HEK293 (cell line): ENCODE data around the gene ASTN2.

Experiments
- CTCF ChIA-PET: fragments of 350-600 bp; formaldehyde crosslinking; extraction: SDS; loops from one replicate; lab custom pipeline; 2021; ENCODE audit warnings: antibody characterized with exemption; lab: Yijun Ruan, JAX
- POLR2A ChIA-PET: fragments of 300-600 bp; formaldehyde crosslinking; extraction: SDS; loops from one replicate; lab custom pipeline; 2020; ENCODE audit warnings: antibody characterized with exemption, inconsistent platforms; lab: Yijun Ruan, JAX
- H3K27ac ChIP-seq: fragments of 200-500 bp; sonication (Bioruptor generic); 2 replicates; pipeline ENCODE4 v1.5.1; 2014; ENCODE audit warnings: low read depth, low read length, control low read depth, inconsistent platforms; ENCODE audit errors: extremely low read depth
- H3K36me3 ChIP-seq, 2 experiments: fragments of 200-500 bp in 1 of 2; sonication (Bioruptor generic) in 1 of 2; 1 replicate in 1 of 2; 2 replicates in 1 of 2; pipeline ENCODE4 v1.5.1; 2014 to 2017; ENCODE audit warnings: inconsistent platforms in 2 of 2, low read length in 2 of 2; ENCODE audit not compliant: control insufficient read depth in 2 of 2, insufficient read depth in 1 of 2
- H3K4me1 ChIP-seq: fragments of 200-500 bp; sonication (Bioruptor generic); 2 replicates; pipeline ENCODE4 v1.5.1; 2014; ENCODE audit warnings: mild to moderate bottlenecking, low read length, inconsistent platforms; ENCODE audit not compliant: control insufficient read depth, insufficient read depth
- H3K4me3 ChIP-seq: 2 replicates; pipeline ENCODE4 v1.5.1; 2011; ENCODE audit warnings: low read depth, mild to moderate bottlenecking, control low read depth, low read length, moderate library complexity
- H3K9me3 ChIP-seq: fragments of 200-500 bp; sonication (Bioruptor generic); 2 replicates; pipeline ENCODE4 v1.5.1; 2014; ENCODE audit warnings: low read depth, low read length, inconsistent platforms; ENCODE audit not compliant: control insufficient read depth, insufficient read depth
- AEBP2 ChIP-seq: fragments of 450-650 bp; formaldehyde crosslinking; IDR thresholded peaks from 2 replicates; pipeline ENCODE4 v1.5.1; 2016; ENCODE audit warnings: missing biosample characterization, missing genetic modification characterization, borderline replicate concordance
- GFI1B ChIP-seq: fragments of 450-650 bp; formaldehyde crosslinking; IDR thresholded peaks from 2 replicates; pipeline ENCODE4 v1.5.1; 2016; ENCODE audit warnings: missing biosample characterization, missing genetic modification characterization
- GLIS1 ChIP-seq: fragments of 450-650 bp; formaldehyde crosslinking; IDR thresholded peaks from 2 replicates; pipeline ENCODE4 v1.5.1; 2016; ENCODE audit warnings: missing biosample characterization, missing genetic modification characterization
- HOXC10 ChIP-seq: sonication (generic); formaldehyde crosslinking; IDR thresholded peaks from 2 replicates; pipeline ENCODE4 v1.8.1; 2023; ENCODE audit warnings: mild to moderate bottlenecking, missing genetic modification reagents
- KLF17 ChIP-seq: fragments of 450-650 bp; formaldehyde crosslinking; IDR thresholded peaks from 2 replicates; pipeline ENCODE4 v1.5.1; 2016; ENCODE audit warnings: missing biosample characterization, missing genetic modification characterization
- MZF1 ChIP-seq: fragments of 450-650 bp; formaldehyde crosslinking; IDR thresholded peaks from 2 replicates; pipeline ENCODE4 v1.5.1; 2017; ENCODE audit warnings: missing biosample characterization, missing genetic modification characterization, borderline replicate concordance
- RBAK ChIP-seq: fragments of 450-650 bp; formaldehyde crosslinking; IDR thresholded peaks from 2 replicates; pipeline ENCODE4 v1.5.1; 2016; ENCODE audit warnings: missing biosample characterization, missing genetic modification characterization
- SCRT1 ChIP-seq: fragments of 450-650 bp; formaldehyde crosslinking; IDR thresholded peaks from 2 replicates; pipeline ENCODE4 v1.5.1; 2016; ENCODE audit warnings: missing biosample characterization, missing genetic modification characterization, borderline replicate concordance
- SETDB1 ChIP-seq: IDR thresholded peaks from one replicate; pipeline ENCODE4 v1.6.1; 2017; ENCODE audit warnings: mild to moderate bottlenecking, low read length, moderate library complexity, mixed read lengths; ENCODE audit not compliant: insufficient read length
- SP3 ChIP-seq: fragments of 450-650 bp; formaldehyde crosslinking; IDR thresholded peaks from 2 replicates; pipeline ENCODE4 v1.5.1; 2016; ENCODE audit warnings: missing biosample characterization, missing genetic modification characterization
- YY1 ChIP-seq: fragments of 450-650 bp; formaldehyde crosslinking; IDR thresholded peaks from 2 replicates; pipeline ENCODE4 v1.5.1; 2018; ENCODE audit warnings: missing biosample characterization, missing genetic modification characterization
- ZBTB49 ChIP-seq: fragments of 450-650 bp; formaldehyde crosslinking; IDR thresholded peaks from 2 replicates; pipeline ENCODE4 v1.5.1; 2016; ENCODE audit warnings: missing biosample characterization, missing genetic modification characterization, low read depth
- ZFHX2 ChIP-seq: fragments of 450-650 bp; formaldehyde crosslinking; conservative IDR thresholded peaks from 2 replicates; pipeline ENCODE4 v1.5.1; 2016; ENCODE audit warnings: missing biosample characterization, missing genetic modification characterization
- ZNF10 ChIP-seq: fragments of 450-650 bp; formaldehyde crosslinking; IDR thresholded peaks from 2 replicates; pipeline ENCODE4 v1.5.1; 2017; ENCODE audit warnings: missing biosample characterization, missing genetic modification characterization
- ZNF114 ChIP-seq: fragments of 450-650 bp; formaldehyde crosslinking; IDR thresholded peaks from 2 replicates; pipeline ENCODE4 v1.5.0; 2017; ENCODE audit warnings: missing biosample characterization, missing genetic modification characterization
- ZNF133 ChIP-seq: fragments of 450-650 bp; formaldehyde crosslinking; IDR thresholded peaks from 2 replicates; pipeline ENCODE4 v1.5.1; 2016; ENCODE audit warnings: missing biosample characterization, missing genetic modification characterization
- ZNF146 ChIP-seq: fragments of 450-650 bp; formaldehyde crosslinking; IDR thresholded peaks from 2 replicates; pipeline ENCODE4 v1.5.1; 2016; ENCODE audit warnings: missing biosample characterization, missing genetic modification characterization
- ZNF311 ChIP-seq: fragments of 450-650 bp; formaldehyde crosslinking; IDR thresholded peaks from 2 replicates; pipeline ENCODE4 v1.5.1; 2017; ENCODE audit warnings: missing biosample characterization, missing genetic modification characterization, borderline replicate concordance
- ZNF426 ChIP-seq: fragments of 450-650 bp; formaldehyde crosslinking; IDR thresholded peaks from 2 replicates; pipeline ENCODE4 v1.5.1; 2017; ENCODE audit warnings: missing biosample characterization, missing genetic modification characterization, mild to moderate bottlenecking, inconsistent platforms, moderate library complexity
- ZNF433 ChIP-seq: fragments of 450-650 bp; formaldehyde crosslinking; IDR thresholded peaks from 2 replicates; pipeline ENCODE4 v1.5.1; 2016; ENCODE audit warnings: missing biosample characterization, missing genetic modification characterization, low read depth
- ZNF473 ChIP-seq: fragments of 450-650 bp; formaldehyde crosslinking; IDR thresholded peaks from 2 replicates; pipeline ENCODE4 v1.5.1; 2017; ENCODE audit warnings: missing biosample characterization, missing genetic modification characterization
- ZNF529 ChIP-seq: fragments of 450-650 bp; formaldehyde crosslinking; IDR thresholded peaks from 2 replicates; pipeline ENCODE4 v1.5.1; 2017; ENCODE audit warnings: missing genetic modification characterization, missing biosample characterization; ENCODE audit not compliant: insufficient replicate concordance
- ZNF623 ChIP-seq: fragments of 450-650 bp; formaldehyde crosslinking; IDR thresholded peaks from 2 replicates; pipeline ENCODE4 v1.5.1; 2016; ENCODE audit warnings: missing biosample characterization, missing genetic modification characterization
- ZNF654 ChIP-seq: fragments of 450-650 bp; formaldehyde crosslinking; IDR thresholded peaks from 2 replicates; pipeline ENCODE4 v1.5.1; 2016; ENCODE audit warnings: low read depth, missing biosample characterization, missing genetic modification characterization
- ZNF701 ChIP-seq: fragments of 450-650 bp; formaldehyde crosslinking; IDR thresholded peaks from 2 replicates; pipeline ENCODE4 v1.5.1; 2016; ENCODE audit warnings: missing biosample characterization, missing genetic modification characterization
- ZNF837 ChIP-seq: fragments of 450-650 bp; formaldehyde crosslinking; IDR thresholded peaks from 2 replicates; pipeline ENCODE4 v1.5.1; 2016; ENCODE audit warnings: missing biosample characterization, missing genetic modification characterization

ASTN2 gene

DNA sequence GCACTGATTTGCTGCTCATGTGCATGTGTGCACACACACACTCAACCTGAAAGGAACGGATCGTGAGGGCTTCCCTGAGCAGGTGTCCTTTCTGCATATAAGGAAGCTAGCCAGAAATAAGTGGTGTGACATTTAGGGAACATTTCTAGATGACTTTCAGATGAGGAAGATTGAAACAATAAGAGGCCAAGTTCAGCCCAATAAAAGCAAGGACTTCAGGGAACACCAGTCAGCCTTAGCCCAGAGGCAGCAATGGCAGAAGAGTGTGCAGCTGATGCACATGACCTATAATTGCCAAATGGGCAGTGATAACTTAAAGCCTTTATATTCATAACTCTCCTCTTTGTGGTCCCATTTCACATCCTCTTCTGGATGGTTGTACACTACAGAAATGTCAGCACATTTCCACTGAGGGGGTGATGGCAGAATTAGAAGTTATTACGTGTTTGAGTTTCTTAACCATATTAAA is 472.2 kb downstream of the ASTN2 start:
- Histone ChIP-seq H3K4me1 (no peaks in the 10 kb centered on the region), H3K9me3 (no peaks in the 10 kb centered on the region), H3K27ac (no peak overlapping the region), H3K36me3 (no peaks in the 10 kb centered on the region), H3K4me3 (no peak overlapping the region)
- POLR2A ChIA-PET: no interaction called here
- CTCF ChIA-PET: no interaction called here
- TF ChIP-seq YY1 (tag by site-specific recombination) (no peak), SCRT1 (tag by site-specific recombination) (no peak), ZNF529 (tag by site-specific recombination) (no peak), GFI1B (tag by site-specific recombination) (no peak), RBAK (tag by site-specific recombination) (no peak), ZNF473 (tag by site-specific recombination) (no peak), ZNF114 (tag by site-specific recombination) (no peak), ZNF701 (no peak), ZNF433 (tag by site-specific recombination) (no peak), ZNF426 (no peak), ZNF133 (tag by site-specific recombination) (no peak), KLF17 (tag by site-specific recombination) (no peak), ZNF10 (tag by site-specific recombination) (no peak), SETDB1 (no peak)
- TF ChIP-seq, all 188 proteins: peak for 0

GRCh38 chr9:116941266-116941665 is 473.6 kb downstream of the ASTN2 start:
- Histone ChIP-seq H3K9me3 (no peaks in the 10 kb centered on the region), H3K27ac (no peak overlapping the region), H3K36me3 (no peaks in the 10 kb centered on the region), H3K4me3 (no peak overlapping the region), H3K4me1 (no peaks in the 10 kb centered on the region)
- CTCF ChIA-PET: interaction anchor here (0.6 to 0.7 kb wide), 2 partner anchors 205 to 1094 kb away, joined by 3 read pairs; no protein-coding TSS in a partner anchor
- TF ChIP-seq SP3 (no peak), ZNF311 (no peak), ZNF837 (no peak), GLIS1 (tag by site-specific recombination) (no peak), ZNF623 (tag by site-specific recombination) (no peak), ZNF146 (tag by site-specific recombination) (no peak), ZBTB49 (tag by site-specific recombination) (no peak), ZNF10 (tag by site-specific recombination) (no peak), ZFHX2 (no peak), MZF1 (tag by site-specific recombination) (no peak), HOXC10 (CRISPR knock-in tag) (no peak), ZNF654 (tag by site-specific recombination) (no peak), AEBP2 (tag by site-specific recombination) (no peak)
- POLR2A ChIA-PET: no interaction called here
